Thyroid gland (tissue), 4 donors: Measurements from ENCODE around the gene MRPL52. TPM values are rescaled to one million over a fixed set of nuclear protein-coding genes. Genes with fewer than 3 reads are reported as not detected.

Experiments used
- DNase-seq, 2 donors: peaks; one replicate each; pipeline ENCODE4 v3.0.0-alpha.2; 2019
- H3K27ac ChIP-seq, 3 donors: fragments of 200-600 bp; sonication (generic); 1 replicate in 2 of 3; 2 replicates in 1 of 3; pipeline ENCODE4 v1.5.1; 2016 to 2019; ENCODE audit warnings: mild to moderate bottlenecking in 1 of 3, moderate library complexity in 1 of 3
- H3K27me3 ChIP-seq: fragments of 200-600 bp; sonication (generic); one replicate; pipeline ENCODE4 v1.5.1; 2019
- H3K36me3 ChIP-seq, 2 donors: fragments of 200-600 bp; sonication (generic); one replicate each; pipeline ENCODE4 v1.5.1; 2016 to 2019
- H3K4me1 ChIP-seq, 2 donors: fragments of 200-600 bp; sonication (generic); one replicate each; pipeline ENCODE4 v1.5.1; 2017 to 2019
- H3K4me3 ChIP-seq, 3 donors: fragments of 200-600 bp; sonication (generic); replicated peaks in 1 of 3; 1 replicate in 2 of 3; 2 replicates in 1 of 3; pipeline ENCODE4 v1.5.1; 2016; ENCODE audit warnings: mild to moderate bottlenecking in 1 of 3
- H3K9me3 ChIP-seq: fragments of 200-600 bp; sonication (generic); one replicate; pipeline ENCODE4 v1.5.1; 2017
- POLR2A ChIP-seq, 2 donors: fragments of 450-650 bp; IDR thresholded peaks; one replicate each; pipeline ENCODE4 v1.6.1; 2017; ENCODE audit warnings: antibody characterized with exemption in 2 of 2, mild to moderate bottlenecking in 2 of 2, moderate library complexity in 1 of 2
- WGBS, 2 donors: methylation state at CpG; one replicate each; pipeline ENCODE4 v1.1.5; 2017; 5-methylcytosine and 5-hydroxymethylcytosine counted together
- intact Hi-C: fragments of 100-400 bp; cut with DNase I; formaldehyde crosslinking; loops from one replicate; pipeline ENCODE4 v1.15.1; 2023
- total RNA-seq, 4 donors: library from RNA; depleted of rRNA; stranded (reverse); fragments of >200 nt; gene quantifications; one replicate each; pipeline ENCODE4 v1.2.3, GENCODE V29; 2016
- TF ChIP-seq, protein P1 (sequence below), 6 experiments: fragments of 200-600 bp in 3 of 6; fragments of 450-650 bp in 3 of 6; sonication (generic) in 3 of 6; IDR thresholded peaks; one replicate each; pipeline ENCODE4 v1.5.1; 2016 to 2019; ENCODE audit warnings: antibody characterized with exemption in 6 of 6, mild to moderate bottlenecking in 2 of 6, inconsistent platforms in 1 of 6, moderate library complexity in 1 of 6

Gene MRPL52
- total RNA-seq, 4 donors from 2014 or later: 43.7 to 166 (median 76.3) TPM

DNA sequence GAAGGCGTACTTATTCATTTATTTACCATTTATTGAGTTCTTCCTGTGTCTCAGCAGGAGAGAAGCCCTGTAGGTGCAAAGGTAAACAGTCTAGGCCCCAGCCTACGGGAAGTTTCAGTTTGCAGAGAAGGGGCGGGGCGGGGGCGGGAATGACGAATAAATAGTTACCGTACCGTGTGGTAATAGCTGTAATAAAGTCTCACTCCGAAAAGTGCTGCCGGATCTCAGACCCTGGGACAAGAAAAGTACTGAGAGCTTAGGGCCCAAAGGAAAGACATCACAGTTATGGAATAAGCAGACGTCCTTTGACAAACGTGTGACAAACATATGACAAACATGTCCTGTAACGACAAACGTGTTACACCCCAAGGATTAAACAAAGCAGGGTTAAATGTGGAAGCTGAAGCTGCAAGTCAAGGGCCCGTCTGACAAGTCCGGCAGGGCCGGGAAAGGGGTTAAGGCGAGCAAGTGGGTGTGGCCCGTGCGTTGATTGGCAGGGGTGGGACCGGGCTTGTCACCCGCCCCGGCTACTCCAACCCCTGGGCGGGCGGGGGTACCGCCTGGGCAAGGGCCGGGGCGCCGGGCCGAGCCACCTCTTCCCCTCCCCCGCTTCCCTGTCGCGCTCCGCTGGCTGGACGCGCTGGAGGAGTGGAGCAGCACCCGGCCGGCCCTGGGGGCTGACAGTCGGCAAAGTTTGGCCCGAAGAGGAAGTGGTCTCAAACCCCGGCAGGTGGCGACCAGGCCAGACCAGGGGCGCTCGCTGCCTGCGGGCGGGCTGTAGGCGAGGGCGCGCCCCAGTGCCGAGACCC lies 41.7 kb downstream of the MRPL52 start, which contains the start of gene LRP10:
LRP10 (plus strand) TSS at position 517 of the 809 bp plus-strand sequence. CDS start 564 bp downstream, outside the sequence.
- H3K27ac ChIP-seq: peak within 1 kb of the TSS; percentile 96 to 100 (median 97)
- no peaks in the 10 kb centered on the region for H3K9me3 ChIP-seq
- no peaks in the 10 kb centered on the region for H3K27me3 ChIP-seq
- 1% methylated on average over 18 to 22 of the region's 50 CpGs for WGBS, 2 donors
- DNase-seq: peak; percentile 97
- peaks cover 14 to 28% of the 10 kb centered on the region in 2 donors for H3K4me1 ChIP-seq
- intact Hi-C loops: no loop called here
- H3K4me3 ChIP-seq: peak within 1 kb of the TSS; percentile 83 to 99 (median 91)
- peaks cover 28 to 31% of the 10 kb centered on the region in 2 donors for H3K36me3 ChIP-seq
- TF ChIP-seq, protein P1, sequence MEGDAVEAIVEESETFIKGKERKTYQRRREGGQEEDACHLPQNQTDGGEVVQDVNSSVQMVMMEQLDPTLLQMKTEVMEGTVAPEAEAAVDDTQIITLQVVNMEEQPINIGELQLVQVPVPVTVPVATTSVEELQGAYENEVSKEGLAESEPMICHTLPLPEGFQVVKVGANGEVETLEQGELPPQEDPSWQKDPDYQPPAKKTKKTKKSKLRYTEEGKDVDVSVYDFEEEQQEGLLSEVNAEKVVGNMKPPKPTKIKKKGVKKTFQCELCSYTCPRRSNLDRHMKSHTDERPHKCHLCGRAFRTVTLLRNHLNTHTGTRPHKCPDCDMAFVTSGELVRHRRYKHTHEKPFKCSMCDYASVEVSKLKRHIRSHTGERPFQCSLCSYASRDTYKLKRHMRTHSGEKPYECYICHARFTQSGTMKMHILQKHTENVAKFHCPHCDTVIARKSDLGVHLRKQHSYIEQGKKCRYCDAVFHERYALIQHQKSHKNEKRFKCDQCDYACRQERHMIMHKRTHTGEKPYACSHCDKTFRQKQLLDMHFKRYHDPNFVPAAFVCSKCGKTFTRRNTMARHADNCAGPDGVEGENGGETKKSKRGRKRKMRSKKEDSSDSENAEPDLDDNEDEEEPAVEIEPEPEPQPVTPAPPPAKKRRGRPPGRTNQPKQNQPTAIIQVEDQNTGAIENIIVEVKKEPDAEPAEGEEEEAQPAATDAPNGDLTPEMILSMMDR (IDR thresholded peaks at IDR 0.05): no peak
- peak in 1 of 2 donors; percentile 86 for TF ChIP-seq POLR2A (IDR thresholded peaks at IDR 0.05)

DNA sequence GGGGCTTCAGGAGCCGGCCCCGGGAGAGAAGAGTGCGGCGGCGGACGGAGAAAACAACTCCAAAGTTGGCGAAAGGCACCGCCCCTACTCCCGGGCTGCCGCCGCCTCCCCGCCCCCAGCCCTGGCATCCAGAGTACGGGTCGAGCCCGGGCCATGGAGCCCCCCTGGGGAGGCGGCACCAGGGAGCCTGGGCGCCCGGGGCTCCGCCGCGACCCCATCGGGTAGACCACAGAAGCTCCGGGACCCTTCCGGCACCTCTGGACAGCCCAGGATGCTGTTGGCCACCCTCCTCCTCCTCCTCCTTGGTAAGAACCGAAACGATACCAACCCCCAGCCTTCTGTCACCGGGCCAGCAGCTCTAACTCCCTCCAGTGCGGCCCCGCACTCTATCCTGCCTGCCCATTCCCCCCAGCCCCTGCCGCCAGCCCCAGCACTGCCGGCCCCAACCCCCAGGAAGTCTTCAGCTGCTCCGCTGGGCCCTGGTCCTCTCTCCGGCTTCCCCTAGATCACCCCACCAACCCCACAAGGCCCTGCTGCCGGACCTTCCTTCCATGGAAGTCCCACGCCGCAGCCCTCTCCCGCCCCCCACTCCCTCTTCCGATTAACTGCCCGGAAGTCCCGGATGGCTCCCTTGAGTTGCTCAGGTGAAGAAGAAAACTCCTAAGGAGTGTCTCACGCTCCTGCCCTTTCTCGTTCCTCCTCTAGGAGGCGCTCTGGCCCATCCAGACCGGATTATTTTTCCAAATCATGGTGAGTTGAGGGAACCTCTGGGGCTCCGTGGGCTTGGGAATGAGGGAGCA lies 42.5 kb downstream of the MRPL52 start:
- Histone ChIP-seq H3K4me3 (peak overlapping the region; percentile 83 to 99 (median 91)), H3K36me3 (peaks cover 35 to 39% of the 10 kb centered on the region in 2 donors), H3K4me1 (peaks cover 14 to 28% of the 10 kb centered on the region in 2 donors), H3K9me3 (no peaks in the 10 kb centered on the region), H3K27ac (peak overlapping the region; percentile 96 to 100 (median 97)), H3K27me3 (no peaks in the 10 kb centered on the region)
- peak in 1 of 2 donors; percentile 68 for TF ChIP-seq POLR2A (IDR thresholded peaks at IDR 0.05)
- TF ChIP-seq, protein P1 (IDR thresholded peaks at IDR 0.05): peak; percentile 91 to 99 (median 95)
- DNase-seq: peak; percentile 90 to 92
- WGBS, 2 donors: 0 to 1% methylated on average over 14 to 21 of the region's 45 CpGs
- intact Hi-C loops: no loop called here

DNA sequence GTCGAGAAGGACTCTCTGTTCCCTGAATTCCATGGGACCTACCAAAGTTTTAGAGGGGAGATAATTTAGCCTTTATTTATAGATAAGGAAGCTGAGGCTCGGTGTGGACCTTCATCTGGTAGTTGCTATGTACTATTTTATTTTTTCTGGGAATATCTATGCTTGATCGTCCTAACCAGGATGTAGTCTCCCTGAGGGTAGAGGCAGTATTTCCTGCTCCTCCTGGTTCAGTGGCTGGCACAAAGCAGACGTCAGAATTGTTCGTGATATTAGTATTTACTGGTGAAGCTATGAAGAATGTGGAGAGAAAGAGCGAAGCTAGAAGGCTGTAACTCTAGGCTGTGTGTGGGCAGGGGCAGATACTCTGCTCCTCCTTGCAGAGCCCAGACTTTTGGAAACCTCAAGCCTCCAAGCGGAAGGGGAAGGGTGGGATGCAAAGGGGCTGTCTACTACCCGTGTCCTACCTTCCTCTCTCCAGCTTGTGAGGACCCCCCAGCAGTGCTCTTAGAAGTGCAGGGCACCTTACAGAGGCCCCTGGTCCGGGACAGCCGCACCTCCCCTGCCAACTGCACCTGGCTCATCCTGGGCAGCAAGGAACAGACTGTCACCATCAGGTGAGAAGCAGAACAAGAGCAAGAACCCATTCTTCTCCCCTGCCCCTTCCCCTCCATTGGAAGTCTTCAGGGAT lies 43.3 kb downstream of the MRPL52 start:
- TF ChIP-seq POLR2A (IDR thresholded peaks at IDR 0.05): no peak
- TF ChIP-seq, protein P1 (IDR thresholded peaks at IDR 0.05): no peak
- Histone ChIP-seq H3K4me1 (peaks cover 14 to 28% of the 10 kb centered on the region in 2 donors), H3K27ac (peak overlapping the region; percentile 96 to 100 (median 97)), H3K4me3 (peak overlapping the region; percentile 83 to 99 (median 91)), H3K9me3 (no peaks in the 10 kb centered on the region), H3K27me3 (no peaks in the 10 kb centered on the region), H3K36me3 (peaks cover 43 to 47% of the 10 kb centered on the region in 2 donors)
- no peak for DNase-seq
- intact Hi-C loops: no loop called here
- WGBS, 2 donors: 55% methylated on average over 10 of the region's 10 CpGs

DNA sequence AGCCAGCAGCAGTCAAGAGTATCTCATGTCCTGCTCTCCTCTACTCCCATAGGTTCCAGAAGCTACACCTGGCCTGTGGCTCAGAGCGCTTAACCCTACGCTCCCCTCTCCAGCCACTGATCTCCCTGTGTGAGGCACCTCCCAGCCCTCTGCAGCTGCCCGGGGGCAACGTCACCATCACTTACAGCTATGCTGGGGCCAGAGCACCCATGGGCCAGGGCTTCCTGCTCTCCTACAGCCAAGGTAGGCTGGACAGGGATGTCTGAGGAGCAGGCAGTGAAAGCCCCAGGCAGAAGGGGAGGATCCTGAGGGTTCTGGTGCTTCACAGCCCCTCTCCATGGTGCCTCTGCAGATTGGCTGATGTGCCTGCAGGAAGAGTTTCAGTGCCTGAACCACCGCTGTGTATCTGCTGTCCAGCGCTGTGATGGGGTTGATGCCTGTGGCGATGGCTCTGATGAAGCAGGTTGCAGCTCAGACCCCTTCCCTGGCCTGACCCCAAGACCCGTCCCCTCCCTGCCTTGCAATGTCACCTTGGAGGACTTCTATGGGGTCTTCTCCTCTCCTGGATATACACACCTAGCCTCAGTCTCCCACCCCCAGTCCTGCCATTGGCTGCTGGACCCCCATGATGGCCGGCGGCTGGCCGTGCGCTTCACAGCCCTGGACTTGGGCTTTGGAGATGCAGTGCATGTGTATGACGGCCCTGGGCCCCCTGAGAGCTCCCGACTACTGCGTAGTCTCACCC lies 45.5 kb downstream of the MRPL52 start:
- intact Hi-C loops: no loop called here
- TF ChIP-seq POLR2A (IDR thresholded peaks at IDR 0.05): no peak
- TF ChIP-seq, protein P1 (IDR thresholded peaks at IDR 0.05): no peak
- WGBS, 2 donors: 91 to 93% methylated on average over 9 to 15 of the region's 15 CpGs
- Histone ChIP-seq H3K27ac (no peak overlapping the region), H3K4me3 (no peak overlapping the region), H3K4me1 (peaks cover 14 to 20% of the 10 kb centered on the region in 2 donors), H3K9me3 (no peaks in the 10 kb centered on the region), H3K36me3 (peaks cover 50 to 63% of the 10 kb centered on the region in 2 donors), H3K27me3 (no peaks in the 10 kb centered on the region)
- no peak for DNase-seq
